H1 (cell line): ENCODE measurements around the gene C9orf43. TPM values are rescaled to one million over a fixed set of nuclear protein-coding genes. Genes with fewer than 3 reads are reported as not detected.

Experiments
- CTCF ChIA-PET: fragments of 300-600 bp; sonication (Branson Sonifier 250); formaldehyde crosslinking; loops from one replicate; lab custom pipeline; 2021; ENCODE audit not compliant: partially characterized antibody; lab: Charles Lee
- POLR2A ChIA-PET: fragments of 300-600 bp; sonication (Branson Sonifier 250); formaldehyde crosslinking; loops from one replicate; lab custom pipeline; 2021; ENCODE audit warnings: inconsistent platforms; ENCODE audit not compliant: partially characterized antibody; lab: Charles Lee
- DNase-seq, 2 experiments: peaks; one replicate each; pipeline versions ENCODE4 v3.0.0 to v3.0.0-alpha.2; 2010 to 2022; ENCODE audit warnings: low spot score in 2 of 2, low read depth in 1 of 2, mixed read lengths in 1 of 2
- FAIRE-seq: peaks from 2 replicates; lab custom pipeline; 2011; peaks lifted over from hg19 to GRCh38; lab: Jason Lieb, UNC
- H2AFZ ChIP-seq: 2 replicates; pipeline ENCODE4 v1.8.1; 2012; ENCODE audit warnings: low read length, inconsistent platforms
- H2AK5ac ChIP-seq: 2 replicates; pipeline ENCODE4 v1.6.1; 2013; ENCODE audit warnings: low read depth, low read length
- H2BK120ac ChIP-seq: replicated peaks from 2 replicates; pipeline ENCODE3; 2013; ENCODE audit warnings: low read depth, low read length, inconsistent platforms
- H2BK12ac ChIP-seq: 2 replicates; pipeline ENCODE4 v1.6.1; 2013; ENCODE audit warnings: low read depth, low read length
- H2BK15ac ChIP-seq: 2 replicates; pipeline ENCODE4 v1.6.1; 2013; ENCODE audit warnings: low read length
- H2BK20ac ChIP-seq: 2 replicates; pipeline ENCODE4 v1.6.1; 2013; ENCODE audit warnings: low read length
- H2BK5ac ChIP-seq: 2 replicates; pipeline ENCODE4 v1.6.1; 2013; ENCODE audit warnings: low read depth, low read length
- H3K14ac ChIP-seq: 2 replicates; pipeline ENCODE4 v1.6.1; 2013; ENCODE audit warnings: inconsistent platforms; ENCODE audit not compliant: insufficient read length
- H3K18ac ChIP-seq: 2 replicates; pipeline ENCODE4 v1.6.1; 2013; ENCODE audit warnings: low read length; ENCODE audit errors: extremely low read depth
- H3K23ac ChIP-seq: 2 replicates; pipeline ENCODE4 v1.6.1; 2013; ENCODE audit warnings: inconsistent platforms; ENCODE audit not compliant: insufficient read length
- H3K23me2 ChIP-seq: 2 replicates; pipeline ENCODE4 v1.6.1; 2013; ENCODE audit warnings: low read depth, low read length
- H3K27ac ChIP-seq: 2 replicates; pipeline ENCODE4 v1.6.1; 2011; ENCODE audit warnings: low read depth, low read length, inconsistent platforms
- H3K27me3 ChIP-seq, 4 experiments: replicated peaks in 1 of 4; 1 replicate in 1 of 4; 2 replicates in 3 of 4; pipeline versions ENCODE4 v1.6.1 to v1.8.1; 2011 to 2013; ENCODE audit warnings: low read length in 3 of 4, mild to moderate bottlenecking in 3 of 4, inconsistent platforms in 2 of 4, mixed read lengths in 2 of 4, moderate library complexity in 1 of 4; ENCODE audit not compliant: control insufficient read depth in 3 of 4, insufficient read depth in 3 of 4; ENCODE audit errors: extremely low read depth in 1 of 4
- H3K36me3 ChIP-seq, 4 experiments: 2 replicates each; pipeline versions ENCODE4 v1.6.1 to v1.8.1; 2011 to 2013; ENCODE audit warnings: mild to moderate bottlenecking in 4 of 4, low read length in 3 of 4, moderate library complexity in 2 of 4, control low read depth in 1 of 4, inconsistent platforms in 1 of 4; ENCODE audit not compliant: insufficient read depth in 4 of 4, control insufficient read depth in 2 of 4
- H3K4ac ChIP-seq: replicated peaks from 2 replicates; pipeline ENCODE3; 2013; ENCODE audit warnings: low read length, low read depth, mixed read lengths, inconsistent platforms; ENCODE audit not compliant: insufficient read length
- H3K4me1 ChIP-seq, 4 experiments: replicated peaks in 1 of 4; 1 replicate in 1 of 4; 2 replicates in 3 of 4; pipeline versions ENCODE4 v1.6.1 to v1.8.1; 2011 to 2013; ENCODE audit warnings: low read length in 3 of 4, inconsistent platforms in 2 of 4, mixed read lengths in 1 of 4; ENCODE audit not compliant: insufficient read depth in 4 of 4, control insufficient read depth in 3 of 4
- H3K4me2 ChIP-seq, 2 experiments: 2 replicates each; pipeline versions ENCODE4 v1.6.1 to v1.8.1; 2011 to 2013; ENCODE audit warnings: low read depth in 2 of 2, low read length in 2 of 2, control low read depth in 1 of 2, inconsistent platforms in 1 of 2, mild to moderate bottlenecking in 1 of 2; ENCODE audit not compliant: insufficient read depth in 1 of 2
- H3K4me3 ChIP-seq, 4 experiments: fragments of 200-600, 300-600 bp in 1 of 4; sonication (generic), shearing (Covaris generic), sonication (Bioruptor Twin) in 1 of 4; 2 replicates each; pipeline versions ENCODE4 v1.5.1 to v1.8.1; 2011 to 2016; ENCODE audit warnings: low read length in 4 of 4, low read depth in 3 of 4, control low read depth in 2 of 4, inconsistent platforms in 2 of 4, mild to moderate bottlenecking in 2 of 4, mixed read lengths in 1 of 4, moderate library complexity in 1 of 4; ENCODE audit not compliant: insufficient read depth in 2 of 4; ENCODE audit errors: extremely low read depth in 1 of 4
- H3K56ac ChIP-seq: replicated peaks from 2 replicates; pipeline ENCODE3; 2013; ENCODE audit warnings: low read depth, mild to moderate bottlenecking, mixed read lengths, low read length, inconsistent platforms; ENCODE audit not compliant: insufficient read length
- H3K79me1 ChIP-seq: 2 replicates; pipeline ENCODE4 v1.6.1; 2013; ENCODE audit warnings: low read depth, low read length, control low read depth
- H3K79me2 ChIP-seq, 2 experiments: 2 replicates each; pipeline versions ENCODE4 v1.6.1 to v1.8.1; 2012 to 2013; ENCODE audit warnings: low read length in 2 of 2, mild to moderate bottlenecking in 2 of 2, inconsistent platforms in 1 of 2; ENCODE audit not compliant: insufficient read depth in 2 of 2, control insufficient read depth in 1 of 2
- H3K9ac ChIP-seq, 4 experiments: replicated peaks in 1 of 4; 1 replicate in 1 of 4; 2 replicates in 3 of 4; pipeline versions ENCODE4 v1.6.1 to v1.8.1; 2011 to 2013; ENCODE audit warnings: low read depth in 3 of 4, low read length in 3 of 4, control low read depth in 2 of 4, mild to moderate bottlenecking in 2 of 4, moderate library complexity in 2 of 4, inconsistent platforms in 1 of 4; ENCODE audit errors: extremely low read depth in 1 of 4
- H3K9me3 ChIP-seq, 2 experiments: 2 replicates each; pipeline versions ENCODE4 v1.6.1 to v1.8.1; 2012 to 2013; ENCODE audit warnings: mild to moderate bottlenecking in 2 of 2, moderate library complexity in 2 of 2, control low read depth in 1 of 2, inconsistent platforms in 1 of 2, low read depth in 1 of 2, low read length in 1 of 2, mixed read lengths in 1 of 2; ENCODE audit not compliant: insufficient read depth in 2 of 2
- H4K20me1 ChIP-seq, 2 experiments: replicated peaks in 1 of 2; 2 replicates each; pipeline versions ENCODE3 to v1.8.1; 2011 to 2013; ENCODE audit warnings: inconsistent platforms in 2 of 2, low read length in 2 of 2, mild to moderate bottlenecking in 1 of 2; ENCODE audit not compliant: insufficient read depth in 2 of 2, control insufficient read depth in 1 of 2
- H4K5ac ChIP-seq: 2 replicates; pipeline ENCODE4 v1.6.1; 2013; ENCODE audit warnings: low read length, low read depth, mixed read lengths, inconsistent platforms; ENCODE audit not compliant: insufficient read length
- H4K8ac ChIP-seq: 2 replicates; pipeline ENCODE4 v1.8.0; 2013; ENCODE audit warnings: mild to moderate bottlenecking, moderate library complexity, low read length, inconsistent platforms; ENCODE audit not compliant: insufficient read depth; ENCODE audit errors: extremely low read depth
- H4K91ac ChIP-seq: replicated peaks from 2 replicates; pipeline ENCODE3; 2013; ENCODE audit warnings: low read length, mixed read lengths, inconsistent platforms; ENCODE audit not compliant: insufficient read length
- SIN3A ChIP-seq, 2 experiments: IDR thresholded peaks in 1 of 2; conservative IDR thresholded peaks in 1 of 2; 2 replicates each; pipeline ENCODE4 v1.6.1; 2011 to 2012; ENCODE audit warnings: low read length in 2 of 2, improper control_type of control experiment in 1 of 2, low read depth in 1 of 2, mild to moderate bottlenecking in 1 of 2
- YY1 ChIP-seq: IDR thresholded peaks from 2 replicates; pipeline ENCODE4 v1.6.1; 2011; ENCODE audit warnings: low read depth, mild to moderate bottlenecking, low read length
- WGBS, 2 experiments: shearing (Covaris generic) in 1 of 2; methylation state at CpG; one replicate each; pipeline versions ENCODE4 v1.1.6 to v1.1.7; 2013 to 2015; ENCODE audit warnings: low lambda C conversion rate in 2 of 2, mixed read lengths in 2 of 2, inconsistent platforms in 1 of 2, low coverage in 1 of 2, missing lambda C conversion rate in 1 of 2; ENCODE audit not compliant: insufficient replicate concordance in 2 of 2, insufficient coverage in 1 of 2, insufficient read length in 1 of 2; ENCODE audit errors: extremely low coverage in 1 of 2, missing lambda C conversion rate in 1 of 2; 5-methylcytosine and 5-hydroxymethylcytosine counted together
- polyA plus RNA-seq, 7 experiments: library from polyadenylated mRNA; depleted of rRNA in 3 of 7; stranded (reverse) in 5 of 7; unstranded in 2 of 7; fragments of >200 nt in 5 of 7; fragments of 200-250 nt in 2 of 7; gene quantifications; 1 replicate in 5 of 7; 2 replicates in 1 of 7; 4 replicates in 1 of 7; pipeline versions ENCODE4 v1.2.1 to v1.2.3, GENCODE V29; 2011 to 2013; ENCODE audit warnings: missing spikeins in 2 of 7, mixed read lengths in 2 of 7
- total RNA-seq: library from RNA; stranded (reverse); fragmentation: NEBNext Ultra II Directional; extraction: Animal tissue kit (Norgen Biotek cat#: 25700); gene quantifications from 2 replicates; pipeline ENCODE4 v1.2.1, GENCODE V29; 2021

Gene C9orf43
- total and polyA plus RNA-seq, 2 of the 8 experiments (the other 6 are each of a cell fraction or from before 2014, with no cell fraction given), result 0.35 to 0.52 TPM

- Histone ChIP-seq H3K23ac (no peak overlapping the region), H2BK5ac (no peak overlapping the region), H3K18ac (no peak overlapping the region; the same call in 1 of the 2 replicates), H2BK120ac (no peak overlapping the region), H3K9ac (no peak overlapping the region), H3K9me3 (no peaks in the 10 kb centered on the region), H2BK20ac (no peak overlapping the region), H2BK15ac (no peak overlapping the region), H3K27ac (no peak overlapping the region), H3K56ac (no peak overlapping the region), H2AFZ (peak overlapping the region; percentile 3; the same call in 1 of the 2 replicates), H3K36me3 (no peaks in the 10 kb centered on the region), H2BK12ac (no peak overlapping the region), H3K23me2 (no peaks in the 10 kb centered on the region), H2AK5ac (no peak overlapping the region), H3K14ac (no peak overlapping the region), H4K20me1 (no peaks in the 10 kb centered on the region), H3K4me3 (0 out of 8 replicates have a peak overlapping the region, but pooled peaks of 1 of the 4 experiments have one; percentile 8), H3K4me1 (no peaks in the 10 kb centered on the region), H4K5ac (no peak overlapping the region), H3K79me2 (no peaks in the 10 kb centered on the region), H3K79me1 (no peaks in the 10 kb centered on the region), H3K27me3 (no peaks in the 10 kb centered on the region), H4K91ac (peak overlapping the region; percentile 0), H3K4me2 (peak overlapping the region in 1 of 2 experiments; percentile 18; a peak in 1 of 4 replicates), H4K8ac (no peak overlapping the region), H3K4ac (no peak overlapping the region)
- POLR2A ChIA-PET, result interaction anchor here (0.6 kb wide), 1 partner anchor 240 kb away, joined by 3 read pairs; no protein-coding TSS in a partner anchor
- TF ChIP-seq SIN3A (conservative IDR thresholded peaks at IDR 0.05 in 1 of 2, IDR thresholded peaks at IDR 0.05 in 1 of 2; ENCODE audit: low read depth in 1 of 2, low read length in 2 of 2) (no peak), YY1 (peak; percentile 62; the same call in 1 of the 2 replicates)
- WGBS, 2 experiments, result 61% methylated on average over 6 of the region's 6 CpGs; no CpG with 5 or more reads in 1 of the 2 experiments
- FAIRE-seq, result no peak
- CTCF ChIA-PET, result interaction anchor here (0.5 to 1.8 kb wide), 15 partner anchors 9 to 1120 kb away, joined by 3 to 9 read pairs (median 3); no protein-coding TSS in a partner anchor
- DNase-seq, result peak in 1 of 2 experiments; percentile 45
Measured at GRCh38 chr9:113471566-113471965, 61.0 kb downstream of the C9orf43 start.
